HG03135 (cell line): ENCODE measurements around the gene SLC25A10.
A peak's percentile ranks its signal among the peaks of the same experiment; 100 is the strongest.

Source experiments
- ATAC-seq: cut with Tn5 transposase; IDR thresholded peaks from one replicate; pipeline ENCODE4 v1.9.1; 2021; ENCODE audit warnings: mild to moderate bottlenecking, moderate library complexity; ENCODE audit not compliant: unreplicated experiment

SLC25A10 gene

GRCh38 chr17:81705518-81706231, 6.4 kb upstream of the SLC25A10 start:
- no peak for ATAC-seq

- no peak for ATAC-seq
These were observed 5.9 kb upstream of the SLC25A10 start for GRCh38 chr17:81706232-81706611.

- no peak for ATAC-seq
These were observed 5.1 kb upstream of the SLC25A10 start for GRCh38 chr17:81706757-81707624.

GRCh38 chr17:81707725-81708646, 4.1 kb upstream of the SLC25A10 start:
- no peak for ATAC-seq

GRCh38 chr17:81708739-81709185, 3.3 kb upstream of the SLC25A10 start:
- ATAC-seq = no peak

- no peak for ATAC-seq
These were observed 1.4 kb upstream of the SLC25A10 start for GRCh38 chr17:81710514-81711308.

GRCh38 chr17:81712468-81713003, 452 bp downstream of the SLC25A10 start:
- ATAC-seq = peak; percentile 28

GRCh38 chr17:81713004-81713555, 996 bp downstream of the SLC25A10 start:
- ATAC-seq = no peak

- no peak for ATAC-seq
These were observed 1.7 kb downstream of the SLC25A10 start for GRCh38 chr17:81713556-81714411.

- ATAC-seq = no peak
These were observed 2.5 kb downstream of the SLC25A10 start for GRCh38 chr17:81714412-81715106.

GRCh38 chr17:81715107-81715871, 3.2 kb downstream of the SLC25A10 start:
- ATAC-seq = no peak

GRCh38 chr17:81715872-81716673, 4.0 kb downstream of the SLC25A10 start:
- ATAC-seq = no peak

- no peak for ATAC-seq
These were observed 4.6 kb downstream of the SLC25A10 start for GRCh38 chr17:81716674-81716996.

- no peak for ATAC-seq
These were observed 5.1 kb downstream of the SLC25A10 start for GRCh38 chr17:81717049-81717765.

- ATAC-seq = no peak
These were observed 5.6 kb downstream of the SLC25A10 start for GRCh38 chr17:81717766-81718089.
